HepG2 (cell line): Measurements from ENCODE around the gene UBC. TPM values are rescaled to one million over a fixed set of nuclear protein-coding genes. Genes with fewer than 3 reads are reported as not detected.

Source experiments
- ATAC-seq: fragments of 200-7000 bp; cut with Tn5 transposase; 3 replicates; pipeline ENCODE4 v1.9.1; 2020; ENCODE audit warnings: mild to moderate bottlenecking, moderate library complexity
- BruUV-seq: library from RNA; stranded (reverse); fragments of 400-500 nt; replicated peaks from 2 replicates; lab custom pipeline; 2021; lab: Mats Ljungman, UMichigan
- CTCF ChIA-PET: fragments of 300-600 bp; formaldehyde crosslinking; extraction: SDS; loops from one replicate; lab custom pipeline; 2021; ENCODE audit warnings: low total read pairs, inconsistent platforms, low intra/inter-chr PET ratio; lab: Yijun Ruan, JAX
- POLR2A ChIA-PET: fragments of 350-600 bp; sonication (Branson Sonifier 250); formaldehyde crosslinking; loops from one replicate; lab custom pipeline; 2020; ENCODE audit warnings: antibody characterized with exemption, inconsistent platforms; lab: Yijun Ruan, JAX
- DNase-seq: peaks from one replicate; pipeline ENCODE4 v3.0.0-alpha.2; 2015; ENCODE audit warnings: low spot score
- FAIRE-seq: peaks from 3 replicates; lab custom pipeline; 2011; peaks lifted over from hg19 to GRCh38; lab: Jason Lieb, UNC
- H2AFZ ChIP-seq: one replicate; pipeline ENCODE4 v1.6.1; 2011; ENCODE audit warnings: low read length, inconsistent platforms
- H3K27ac ChIP-seq: fragments of 300-600 bp; 3 replicates; pipeline ENCODE4 v1.8.0; 2011; ENCODE audit warnings: mixed run types, mild to moderate bottlenecking, mixed read lengths, low read length, inconsistent platforms; ENCODE audit not compliant: insufficient read depth; ENCODE audit errors: extremely low read length
- H3K27me3 ChIP-seq, 2 experiments: fragments of 200-600 bp in 1 of 2; 2 replicates in 1 of 2; 3 replicates in 1 of 2; pipeline versions ENCODE4 v1.6.0 to v1.8.0; 2011; ENCODE audit warnings: low read length in 2 of 2, mild to moderate bottlenecking in 2 of 2, moderate library complexity in 2 of 2, inconsistent platforms in 1 of 2; ENCODE audit not compliant: insufficient read depth in 2 of 2, control insufficient read depth in 1 of 2
- H3K36me3 ChIP-seq, 2 experiments: fragments of 200-600 bp in 1 of 2; replicated peaks in 1 of 2; 2 replicates in 1 of 2; 3 replicates in 1 of 2; pipeline versions ENCODE4 v1.5.1 to v1.8.0; 2011; ENCODE audit warnings: low read length in 2 of 2, inconsistent platforms in 1 of 2; ENCODE audit not compliant: insufficient read depth in 2 of 2, control insufficient read depth in 1 of 2
- H3K4me1 ChIP-seq: 2 replicates; pipeline ENCODE4 v1.5.1; 2012; ENCODE audit warnings: low read length, inconsistent platforms; ENCODE audit not compliant: insufficient read depth
- H3K4me2 ChIP-seq: 2 replicates; pipeline ENCODE4 v1.6.0; 2011; ENCODE audit warnings: low read depth, low read length, inconsistent platforms
- H3K4me3 ChIP-seq, 3 experiments: fragments of 200-600 bp in 1 of 3; sonication (generic), shearing (Covaris generic) in 1 of 3; replicated peaks in 1 of 3; 2 replicates each; pipeline ENCODE4 v1.5.1; 2011 to 2016; ENCODE audit warnings: low read length in 3 of 3, inconsistent platforms in 2 of 3, low read depth in 2 of 3, mild to moderate bottlenecking in 2 of 3, control low read depth in 1 of 3, mixed read lengths in 1 of 3; ENCODE audit not compliant: insufficient read depth in 1 of 3
- H3K79me2 ChIP-seq: one replicate; pipeline ENCODE4 v1.6.1; 2011; ENCODE audit warnings: low read length, inconsistent platforms; ENCODE audit not compliant: insufficient read depth
- H3K9ac ChIP-seq: 2 replicates; pipeline ENCODE4 v1.6.0; 2011; ENCODE audit warnings: mild to moderate bottlenecking, low read depth, low read length, inconsistent platforms; ENCODE audit not compliant: insufficient read depth
- H3K9me3 ChIP-seq: 2 replicates; pipeline ENCODE4 v1.5.1; 2012; ENCODE audit warnings: mild to moderate bottlenecking, low read length
- H4K20me1 ChIP-seq: 2 replicates; pipeline ENCODE4 v1.6.0; 2011; ENCODE audit warnings: inconsistent platforms, mild to moderate bottlenecking, low read length, moderate library complexity; ENCODE audit not compliant: insufficient read depth
- ARID3A ChIP-seq: IDR thresholded peaks from 2 replicates; pipeline ENCODE4 v1.6.1; 2012; ENCODE audit warnings: low read depth, low read length, improper control_type of control experiment
- FOXA1 ChIP-seq, 2 experiments: fragments of 450-650 bp in 1 of 2; sonication (generic) in 1 of 2; formaldehyde crosslinking in 1 of 2; IDR thresholded peaks; 2 replicates each; pipeline versions ENCODE4 v1.4.0 to v1.6.1; 2016 to 2020; ENCODE audit warnings: missing genetic modification reagents in 1 of 2
- HIVEP1 ChIP-seq: sonication (generic); formaldehyde crosslinking; IDR thresholded peaks from 2 replicates; pipeline ENCODE4 v1.4.0; 2020; ENCODE audit warnings: mild to moderate bottlenecking, missing genetic modification reagents
- ZNF572 ChIP-seq: sonication (generic); formaldehyde crosslinking; IDR thresholded peaks from 2 replicates; pipeline ENCODE4 v1.5.1; 2020; ENCODE audit warnings: mild to moderate bottlenecking, missing genetic modification reagents
- ZNF629 ChIP-seq: sonication (generic); formaldehyde crosslinking; conservative IDR thresholded peaks from 2 replicates; pipeline ENCODE4 v1.5.0; 2020; ENCODE audit warnings: missing genetic modification reagents
- WGBS: methylation state at CpG from one replicate; pipeline ENCODE4 v1.1.6; 2017; ENCODE audit warnings: low lambda C conversion rate; 5-methylcytosine and 5-hydroxymethylcytosine counted together
- in situ Hi-C: cut with HindIII; loops from 2 replicates; pipeline ENCODE4 v1.10.0; 2017; ENCODE audit warnings: low pct_unique_long_range_greater_than_20kb; ENCODE audit not compliant: extremely low pct_ligation_motif_present
- intact Hi-C: fragments of 100-400 bp; cut with micrococcal nuclease; formaldehyde crosslinking; loops from one replicate; pipeline ENCODE4 v1.10.0; 2022; ENCODE audit not compliant: unreplicated experiment
- polyA plus RNA-seq, 8 experiments: library from polyadenylated mRNA; depleted of rRNA in 3 of 8; stranded (reverse) in 7 of 8; unstranded in 1 of 8; fragments of >200 nt; fragmentation: Illumina TruSeq in 4 of 8; extraction: Trizol in 4 of 8; gene quantifications; 2 replicates each; pipeline versions ENCODE4 v1.2.1 to v1.2.3, GENCODE V29; 2011 to 2016; ENCODE audit warnings: low read depth in 4 of 8, missing spikeins in 1 of 8, mixed read lengths in 1 of 8; ENCODE audit not compliant: insufficient read depth in 1 of 8
- total RNA-seq, 5 experiments: library from RNA; depleted of rRNA; stranded (reverse); fragments of >200 nt; fragmentation: Illumina TruSeq; extraction: Trizol; gene quantifications; 2 replicates each; pipeline ENCODE4 v1.2.3, GENCODE V29; 2016; ENCODE audit warnings: low read depth in 1 of 5

Gene UBC
- total and polyA plus RNA-seq, 2 of the 13 experiments (the other 11 are each of a cell fraction or from before 2014, with no cell fraction given) = 805 to 1,432 TPM

GRCh38 chr12:124866195-124866882 lies 48.1 kb downstream of the UBC start:
- no peak overlapping the region for H2AFZ ChIP-seq

GRCh38 chr12:124865728-124866127 lies 48.7 kb downstream of the UBC start:
- no peaks in the 10 kb centered on the region; a peak in 1 of 5 replicates for H3K27me3 ChIP-seq
- WGBS = 88% methylated on average over 6 of the region's 7 CpGs
- ChIA-PET CTCF (no interaction called here), POLR2A (no interaction called here)
- BruUV-seq = no TSS peak
- H4K20me1 ChIP-seq = no peaks in the 10 kb centered on the region
- no peak for TF ChIP-seq ZNF629 (CRISPR knock-in tag)
- TF ChIP-seq ZNF572 (CRISPR knock-in tag) = no peak
- no peak for TF ChIP-seq FOXA1 (IDR thresholded peaks at IDR 0.05)
- TF ChIP-seq FOXA1 (CRISPR knock-in tag; IDR thresholded peaks at IDR 0.05) = no peak
- peaks cover 0 to 7% of the 10 kb centered on the region in 2 experiments; a peak in 1 of 5 replicates for H3K36me3 ChIP-seq
- no peak overlapping the region for H2AFZ ChIP-seq
- peaks cover 76% of the 10 kb centered on the region for H3K4me1 ChIP-seq
- no peaks in the 10 kb centered on the region for H3K9me3 ChIP-seq
- intact Hi-C loops = no loop called here
- peaks cover 29% of the 10 kb centered on the region for H3K79me2 ChIP-seq
- H3K27ac ChIP-seq = no peak overlapping the region
- H3K9ac ChIP-seq = no peak overlapping the region
- no peak for FAIRE-seq
- no peak overlapping the region for H3K4me2 ChIP-seq
- no peak for DNase-seq
- ATAC-seq = no peak
- H3K4me3 ChIP-seq = no peak overlapping the region
- in situ Hi-C loops = no loop called here

More at GRCh38 chr12:124866195-124866882, 48.1 kb downstream of the UBC start:
- no peak for ATAC-seq
- FAIRE-seq = no peak
- BruUV-seq = no TSS peak
- 76% methylated on average over 10 of the region's 10 CpGs for WGBS
- H3K4me3 ChIP-seq = no peak overlapping the region
- no peaks in the 10 kb centered on the region for H3K9me3 ChIP-seq
- no peaks in the 10 kb centered on the region for H4K20me1 ChIP-seq
- TF ChIP-seq HIVEP1 (CRISPR knock-in tag) (no peak), ARID3A (peak; percentile 26; the same call in 1 of the 2 replicates)
- no peak overlapping the region for H3K4me2 ChIP-seq
- ChIA-PET CTCF (no interaction called here), POLR2A (no interaction called here)
- DNase-seq = no peak
- H3K79me2 ChIP-seq = peaks cover 23% of the 10 kb centered on the region
- no peak overlapping the region for H3K27ac ChIP-seq
- intact Hi-C loops (no loop called here), in situ Hi-C loops (no loop called here)
- H3K9ac ChIP-seq = no peak overlapping the region
- H3K27me3 ChIP-seq = no peaks in the 10 kb centered on the region; a peak in 1 of 5 replicates
- H3K4me1 ChIP-seq = peaks cover 76% of the 10 kb centered on the region
- H3K36me3 ChIP-seq = peaks cover 0 to 6% of the 10 kb centered on the region in 2 experiments; a peak in 1 of 5 replicates
